Panc1 (cell line): ENCODE data around the gene TSSK6. TPM values are rescaled to one million over a fixed set of nuclear protein-coding genes. Genes with fewer than 3 reads are reported as not detected.
A peak's percentile ranks its signal among the peaks of the same experiment; 100 is the strongest.

Experiments used
- ATAC-seq: fragments of 200-7000 bp; cut with Tn5 transposase; 2 replicates; pipeline ENCODE4 v1.9.1; 2020; ENCODE audit warnings: mild to moderate bottlenecking, moderate library complexity
- BruUV-seq: library from RNA; stranded (reverse); fragments of 400-500 nt; replicated peaks from 2 replicates; lab custom pipeline; 2021; lab: Mats Ljungman, UMichigan
- CTCF ChIA-PET: fragments of 300-600 bp; sonication (Branson Sonifier 250); formaldehyde crosslinking; loops from one replicate; lab custom pipeline; 2022; ENCODE audit warnings: antibody characterized with exemption; lab: Charles Lee
- POLR2A ChIA-PET: fragments of 300-600 bp; sonication (Branson Sonifier 250); formaldehyde crosslinking; loops from one replicate; lab custom pipeline; 2022; ENCODE audit warnings: antibody characterized with exemption; lab: Charles Lee
- DNase-seq: peaks from one replicate; pipeline ENCODE4 v3.0.0-alpha.2; 2010; ENCODE audit warnings: low read depth, low spot score
- H3K27ac ChIP-seq: 2 replicates; pipeline ENCODE4 v1.5.1; 2011; ENCODE audit warnings: mild to moderate bottlenecking, low read length, inconsistent platforms
- H3K27me3 ChIP-seq: fragments of 200-500 bp; sonication (Bioruptor generic); 2 replicates; pipeline ENCODE4 v1.6.0; 2014; ENCODE audit warnings: low read length, inconsistent platforms; ENCODE audit not compliant: control insufficient read depth, insufficient read depth
- H3K36me3 ChIP-seq: fragments of 200-500 bp; sonication (Bioruptor generic); 2 replicates; pipeline ENCODE4 v1.5.1; 2014; ENCODE audit warnings: inconsistent platforms, mild to moderate bottlenecking, low read length, moderate library complexity; ENCODE audit not compliant: control insufficient read depth, insufficient read depth
- H3K4me1 ChIP-seq: 2 replicates; pipeline ENCODE4 v1.5.1; 2011; ENCODE audit warnings: inconsistent platforms, mild to moderate bottlenecking, low read length, moderate library complexity; ENCODE audit not compliant: control insufficient read depth, insufficient read depth
- H3K4me3 ChIP-seq, 2 experiments: 2 replicates each; pipeline ENCODE4 v1.5.1; 2011 to 2012; ENCODE audit warnings: low read depth in 2 of 2, low read length in 2 of 2, mild to moderate bottlenecking in 2 of 2, inconsistent platforms in 1 of 2, moderate library complexity in 1 of 2
- H3K9me3 ChIP-seq: fragments of 200-500 bp; sonication (Bioruptor generic); 2 replicates; pipeline ENCODE4 v1.5.1; 2014; ENCODE audit warnings: low read depth, mild to moderate bottlenecking, inconsistent platforms, low read length, moderate library complexity; ENCODE audit not compliant: control insufficient read depth, insufficient read depth
- POLR2AphosphoS5 ChIP-seq: IDR thresholded peaks from 2 replicates; pipeline ENCODE4 v1.6.1; 2012; ENCODE audit warnings: mild to moderate bottlenecking, low read depth, low read length, moderate library complexity
- SIN3A ChIP-seq: IDR thresholded peaks from 2 replicates; pipeline ENCODE4 v1.6.1; 2012; ENCODE audit warnings: low read depth, mild to moderate bottlenecking, low read length, moderate library complexity, borderline replicate concordance; ENCODE audit not compliant: insufficient read depth
- TCF7L2 ChIP-seq: IDR thresholded peaks from 2 replicates; pipeline ENCODE4 v1.6.1; 2011; ENCODE audit warnings: mild to moderate bottlenecking, low read depth, low read length, inconsistent platforms
- in situ Hi-C: cut with HindIII; loops from 2 replicates; pipeline ENCODE4 v1.10.0; 2016; ENCODE audit warnings: low sequenced_read_pairs, low pct_unique_long_range_greater_than_20kb
- intact Hi-C: fragments of 100-400 bp; cut with micrococcal nuclease; formaldehyde crosslinking; loops from one replicate; pipeline ENCODE4 v1.10.0; 2022; ENCODE audit not compliant: unreplicated experiment
- total RNA-seq: library from RNA; stranded (reverse); gene quantifications from one replicate; pipeline ENCODE4 v1.2.1, GENCODE V29; 2021; ENCODE audit not compliant: unreplicated experiment
- TF ChIP-seq, protein P1 (sequence below), 2 experiments: IDR thresholded peaks; 2 replicates each; pipeline ENCODE4 v1.6.1; 2011 to 2012; ENCODE audit warnings: low read depth in 2 of 2, control low read depth in 1 of 2, low read length in 1 of 2, mild to moderate bottlenecking in 1 of 2, moderate library complexity in 1 of 2; ENCODE audit not compliant: insufficient read depth in 1 of 2
- TF ChIP-seq, protein P2 (sequence below): fragments of 450-650 bp; IDR thresholded peaks from 2 replicates; pipeline ENCODE4 v1.5.1; 2017; ENCODE audit warnings: mild to moderate bottlenecking

Gene TSSK6
- total RNA-seq, 1 experiment from 2014 or later, result 1.8 TPM

GRCh38 chr19:19534556-19535265 lies 19.4 kb upstream of the TSSK6 start:
- POLR2A ChIA-PET, result no interaction called here

DNA sequence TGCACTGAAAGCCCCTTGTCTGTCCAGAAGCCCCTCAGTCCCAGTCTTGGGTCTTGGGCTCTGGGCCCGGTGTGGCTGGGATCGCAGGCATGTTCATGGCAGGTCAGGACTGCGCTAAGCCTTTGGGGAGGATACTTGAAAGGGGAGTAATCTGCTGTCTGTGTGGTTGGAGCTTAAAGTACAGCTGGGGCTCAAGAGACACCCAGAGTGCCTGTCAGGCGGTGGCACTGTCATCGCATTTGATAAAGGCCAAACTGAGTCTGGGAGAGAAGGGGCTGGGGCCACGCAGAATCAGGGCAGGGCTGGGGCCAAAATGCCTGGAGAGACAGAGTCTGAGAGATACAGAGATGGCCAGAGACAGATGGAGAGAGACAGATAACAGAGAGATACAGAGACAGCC lies 18.5 kb upstream of the TSSK6 start:
- ChIA-PET POLR2A (no interaction called here), CTCF (no interaction called here)
- H3K9me3 ChIP-seq, result no peaks in the 10 kb centered on the region
- H3K4me1 ChIP-seq, result no peaks in the 10 kb centered on the region
- ATAC-seq (no peak), DNase-seq (no peak)
- H3K4me3 ChIP-seq, result no peak overlapping the region
- TF ChIP-seq, protein P1, sequence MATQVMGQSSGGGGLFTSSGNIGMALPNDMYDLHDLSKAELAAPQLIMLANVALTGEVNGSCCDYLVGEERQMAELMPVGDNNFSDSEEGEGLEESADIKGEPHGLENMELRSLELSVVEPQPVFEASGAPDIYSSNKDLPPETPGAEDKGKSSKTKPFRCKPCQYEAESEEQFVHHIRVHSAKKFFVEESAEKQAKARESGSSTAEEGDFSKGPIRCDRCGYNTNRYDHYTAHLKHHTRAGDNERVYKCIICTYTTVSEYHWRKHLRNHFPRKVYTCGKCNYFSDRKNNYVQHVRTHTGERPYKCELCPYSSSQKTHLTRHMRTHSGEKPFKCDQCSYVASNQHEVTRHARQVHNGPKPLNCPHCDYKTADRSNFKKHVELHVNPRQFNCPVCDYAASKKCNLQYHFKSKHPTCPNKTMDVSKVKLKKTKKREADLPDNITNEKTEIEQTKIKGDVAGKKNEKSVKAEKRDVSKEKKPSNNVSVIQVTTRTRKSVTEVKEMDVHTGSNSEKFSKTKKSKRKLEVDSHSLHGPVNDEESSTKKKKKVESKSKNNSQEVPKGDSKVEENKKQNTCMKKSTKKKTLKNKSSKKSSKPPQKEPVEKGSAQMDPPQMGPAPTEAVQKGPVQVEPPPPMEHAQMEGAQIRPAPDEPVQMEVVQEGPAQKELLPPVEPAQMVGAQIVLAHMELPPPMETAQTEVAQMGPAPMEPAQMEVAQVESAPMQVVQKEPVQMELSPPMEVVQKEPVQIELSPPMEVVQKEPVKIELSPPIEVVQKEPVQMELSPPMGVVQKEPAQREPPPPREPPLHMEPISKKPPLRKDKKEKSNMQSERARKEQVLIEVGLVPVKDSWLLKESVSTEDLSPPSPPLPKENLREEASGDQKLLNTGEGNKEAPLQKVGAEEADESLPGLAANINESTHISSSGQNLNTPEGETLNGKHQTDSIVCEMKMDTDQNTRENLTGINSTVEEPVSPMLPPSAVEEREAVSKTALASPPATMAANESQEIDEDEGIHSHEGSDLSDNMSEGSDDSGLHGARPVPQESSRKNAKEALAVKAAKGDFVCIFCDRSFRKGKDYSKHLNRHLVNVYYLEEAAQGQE (IDR thresholded peaks at IDR 0.05; ENCODE audit: insufficient read depth in 1 of 2, low read depth in 2 of 2, low read length in 1 of 2), result no peak
- no peak for TF ChIP-seq TCF7L2
- no peak for TF ChIP-seq POLR2AphosphoS5
- TF ChIP-seq SIN3A, result no peak
- TF ChIP-seq, protein P2, sequence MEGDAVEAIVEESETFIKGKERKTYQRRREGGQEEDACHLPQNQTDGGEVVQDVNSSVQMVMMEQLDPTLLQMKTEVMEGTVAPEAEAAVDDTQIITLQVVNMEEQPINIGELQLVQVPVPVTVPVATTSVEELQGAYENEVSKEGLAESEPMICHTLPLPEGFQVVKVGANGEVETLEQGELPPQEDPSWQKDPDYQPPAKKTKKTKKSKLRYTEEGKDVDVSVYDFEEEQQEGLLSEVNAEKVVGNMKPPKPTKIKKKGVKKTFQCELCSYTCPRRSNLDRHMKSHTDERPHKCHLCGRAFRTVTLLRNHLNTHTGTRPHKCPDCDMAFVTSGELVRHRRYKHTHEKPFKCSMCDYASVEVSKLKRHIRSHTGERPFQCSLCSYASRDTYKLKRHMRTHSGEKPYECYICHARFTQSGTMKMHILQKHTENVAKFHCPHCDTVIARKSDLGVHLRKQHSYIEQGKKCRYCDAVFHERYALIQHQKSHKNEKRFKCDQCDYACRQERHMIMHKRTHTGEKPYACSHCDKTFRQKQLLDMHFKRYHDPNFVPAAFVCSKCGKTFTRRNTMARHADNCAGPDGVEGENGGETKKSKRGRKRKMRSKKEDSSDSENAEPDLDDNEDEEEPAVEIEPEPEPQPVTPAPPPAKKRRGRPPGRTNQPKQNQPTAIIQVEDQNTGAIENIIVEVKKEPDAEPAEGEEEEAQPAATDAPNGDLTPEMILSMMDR, result no peak
- no peak overlapping the region for H3K27ac ChIP-seq
- H3K27me3 ChIP-seq, result no peaks in the 10 kb centered on the region
- TSS peak; percentile 63 for BruUV-seq
- no peaks in the 10 kb centered on the region for H3K36me3 ChIP-seq
- intact Hi-C loops (loop anchor here (10.0 kb wide), 1 partner anchor 111 kb away; the partner anchor contains the start of gene GMIP), in situ Hi-C loops (no loop called here)

More at GRCh38 chr19:19534556-19535265, 19.4 kb upstream of the TSSK6 start:
- DNase-seq (no peak), ATAC-seq (no peak)
- no TSS peak for BruUV-seq
- Histone ChIP-seq H3K27ac (no peak overlapping the region), H3K4me3 (no peak overlapping the region), H3K36me3 (no peaks in the 10 kb centered on the region), H3K27me3 (no peaks in the 10 kb centered on the region), H3K4me1 (no peaks in the 10 kb centered on the region), H3K9me3 (no peaks in the 10 kb centered on the region)
- CTCF ChIA-PET, result no interaction called here
- in situ Hi-C loops (no loop called here), intact Hi-C loops (loop anchor here (10.0 kb wide), 1 partner anchor 110 kb away; the partner anchor contains the start of gene GMIP)
- TF ChIP-seq, protein P2, result no peak
- TF ChIP-seq TCF7L2 (no peak), POLR2AphosphoS5 (no peak), SIN3A (no peak)
- TF ChIP-seq, protein P1 (IDR thresholded peaks at IDR 0.05; ENCODE audit: insufficient read depth in 1 of 2, low read depth in 2 of 2, low read length in 1 of 2), result no peak
